Measurements from ENCODE around the gene ACOXL.

DNA sequence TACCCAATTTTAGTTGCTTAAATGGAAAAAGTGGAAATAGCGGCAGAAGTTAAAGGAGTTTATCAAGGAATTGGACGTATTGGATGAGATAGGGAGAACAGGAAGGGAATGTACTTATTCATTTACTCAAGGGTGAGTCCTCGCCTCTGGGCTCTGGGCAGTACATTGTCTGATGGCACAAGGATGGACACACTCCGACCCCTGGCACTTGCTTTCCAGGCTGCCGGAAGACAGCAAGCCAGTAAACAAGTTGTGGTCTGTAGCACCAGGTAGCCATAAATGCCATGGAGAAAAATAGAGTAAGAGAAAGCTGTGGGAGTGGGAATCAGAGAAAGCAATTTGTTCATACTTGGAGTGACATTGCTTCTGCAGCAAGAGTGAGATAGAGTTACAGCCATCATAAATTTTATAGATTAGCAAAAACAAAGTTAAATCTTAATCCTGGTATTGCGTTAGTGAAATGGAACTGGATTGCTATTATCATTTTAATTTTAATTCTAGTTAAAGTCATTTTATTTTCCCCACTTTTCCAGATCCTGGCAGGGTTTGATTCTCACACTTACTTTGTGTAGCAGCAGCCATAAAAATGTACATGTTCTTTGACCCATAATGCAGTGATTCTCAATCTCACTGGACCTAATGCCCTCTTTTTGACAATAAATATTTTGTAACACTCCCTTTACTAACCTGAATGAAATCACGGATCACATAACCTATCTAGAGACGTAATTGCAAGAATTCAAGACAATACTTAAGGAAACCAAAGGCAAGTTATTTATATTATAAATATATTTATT lies 252.5 kb downstream of the ACOXL start:
- TF ChIP-seq EP300 (IDR thresholded peaks at IDR 0.05; ENCODE audit: borderline replicate concordance in 1 of 2, control insufficient read depth in 1 of 2, low read depth in 2 of 2, low read length in 2 of 2) = no peak
- TF ChIP-seq, protein P1, sequence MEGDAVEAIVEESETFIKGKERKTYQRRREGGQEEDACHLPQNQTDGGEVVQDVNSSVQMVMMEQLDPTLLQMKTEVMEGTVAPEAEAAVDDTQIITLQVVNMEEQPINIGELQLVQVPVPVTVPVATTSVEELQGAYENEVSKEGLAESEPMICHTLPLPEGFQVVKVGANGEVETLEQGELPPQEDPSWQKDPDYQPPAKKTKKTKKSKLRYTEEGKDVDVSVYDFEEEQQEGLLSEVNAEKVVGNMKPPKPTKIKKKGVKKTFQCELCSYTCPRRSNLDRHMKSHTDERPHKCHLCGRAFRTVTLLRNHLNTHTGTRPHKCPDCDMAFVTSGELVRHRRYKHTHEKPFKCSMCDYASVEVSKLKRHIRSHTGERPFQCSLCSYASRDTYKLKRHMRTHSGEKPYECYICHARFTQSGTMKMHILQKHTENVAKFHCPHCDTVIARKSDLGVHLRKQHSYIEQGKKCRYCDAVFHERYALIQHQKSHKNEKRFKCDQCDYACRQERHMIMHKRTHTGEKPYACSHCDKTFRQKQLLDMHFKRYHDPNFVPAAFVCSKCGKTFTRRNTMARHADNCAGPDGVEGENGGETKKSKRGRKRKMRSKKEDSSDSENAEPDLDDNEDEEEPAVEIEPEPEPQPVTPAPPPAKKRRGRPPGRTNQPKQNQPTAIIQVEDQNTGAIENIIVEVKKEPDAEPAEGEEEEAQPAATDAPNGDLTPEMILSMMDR (IDR thresholded peaks at IDR 0.05 in 2 of 3, conservative IDR thresholded peaks at IDR 0.05 in 1 of 3; ENCODE audit: control insufficient read depth in 2 of 3, extremely low read depth in 1 of 3, insufficient read depth in 1 of 3, low read depth in 3 of 3, low read length in 3 of 3) = no peak
- TF ChIP-seq, protein P2, sequence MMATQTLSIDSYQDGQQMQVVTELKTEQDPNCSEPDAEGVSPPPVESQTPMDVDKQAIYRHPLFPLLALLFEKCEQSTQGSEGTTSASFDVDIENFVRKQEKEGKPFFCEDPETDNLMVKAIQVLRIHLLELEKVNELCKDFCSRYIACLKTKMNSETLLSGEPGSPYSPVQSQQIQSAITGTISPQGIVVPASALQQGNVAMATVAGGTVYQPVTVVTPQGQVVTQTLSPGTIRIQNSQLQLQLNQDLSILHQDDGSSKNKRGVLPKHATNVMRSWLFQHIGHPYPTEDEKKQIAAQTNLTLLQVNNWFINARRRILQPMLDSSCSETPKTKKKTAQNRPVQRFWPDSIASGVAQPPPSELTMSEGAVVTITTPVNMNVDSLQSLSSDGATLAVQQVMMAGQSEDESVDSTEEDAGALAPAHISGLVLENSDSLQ (IDR thresholded peaks at IDR 0.05) = no peak

Data from GM12878 (cell line).